Heart left ventricle (tissue), 16 donors: Measurements from ENCODE around the gene UCMA. TPM values are rescaled to one million over a fixed set of nuclear protein-coding genes. Genes with fewer than 3 reads are reported as not detected.

Source experiments
- ATAC-seq, 4 donors: fragments of 200-7000 bp; cut with Tn5 transposase; one replicate each; pipeline ENCODE4 v1.9.1; 2020 to 2022; ENCODE audit warnings: moderate library complexity in 4 of 4, mild to moderate bottlenecking in 3 of 4, moderate number of reproducible peaks in 1 of 4
- DNase-seq, 5 donors: peaks; one replicate each; pipeline ENCODE4 v3.0.0-alpha.2; 2020
- H3K27ac ChIP-seq, 12 donors: fragments of 200-600 bp; sonication (generic) in 4 of 12; one replicate each; pipeline versions ENCODE4 v1.5.0 to v1.8.0; 2016 to 2022; ENCODE audit warnings: mild to moderate bottlenecking in 2 of 12
- H3K27me3 ChIP-seq, 9 donors: fragments of 200-600 bp; sonication (generic) in 2 of 9; one replicate each; pipeline versions ENCODE4 v1.5.1 to v1.8.0; 2016 to 2022; ENCODE audit warnings: mild to moderate bottlenecking in 3 of 9
- H3K36me3 ChIP-seq, 9 donors: fragments of 200-600 bp; sonication (generic) in 2 of 9; one replicate each; pipeline versions ENCODE4 v1.5.0 to v1.8.0; 2018 to 2022; ENCODE audit warnings: mild to moderate bottlenecking in 2 of 9
- H3K4me1 ChIP-seq, 12 donors: fragments of 200-600 bp; sonication (generic) in 4 of 12; one replicate each; pipeline versions ENCODE4 v1.5.0 to v1.8.0; 2016 to 2022; ENCODE audit warnings: mild to moderate bottlenecking in 3 of 12
- H3K4me3 ChIP-seq, 12 donors: fragments of 200-600 bp; sonication (generic) in 4 of 12; one replicate each; pipeline versions ENCODE4 v1.5.0 to v1.8.0; 2017 to 2022; ENCODE audit warnings: mild to moderate bottlenecking in 9 of 12, moderate library complexity in 4 of 12
- H3K9me3 ChIP-seq, 12 donors: fragments of 200-600 bp; sonication (generic) in 4 of 12; one replicate each; pipeline versions ENCODE4 v1.5.0 to v1.8.0; 2016 to 2022; ENCODE audit warnings: mild to moderate bottlenecking in 1 of 12
- POLR2A ChIP-seq, 2 donors: fragments of 450-650 bp; IDR thresholded peaks; one replicate each; pipeline ENCODE4 v1.6.1; 2017; ENCODE audit warnings: antibody characterized with exemption in 2 of 2, mild to moderate bottlenecking in 2 of 2, moderate library complexity in 2 of 2
- WGBS, 4 donors: extraction: QIAGEN DNeasy Blood & Tissue Kit in 2 of 4; methylation state at CpG; one replicate each; pipeline versions ENCODE4 v1.1.5 to v1.1.7; 2013 to 2018; 5-methylcytosine and 5-hydroxymethylcytosine counted together
- intact Hi-C, 10 donors: fragments of 100-400 bp; cut with DNase I; formaldehyde crosslinking; loops; one replicate each; pipeline versions ENCODE4 v1.11.1 to v1.14.2; 2022
- polyA plus RNA-seq, 2 donors: library from polyadenylated mRNA; stranded (reverse); fragments of 200-250 nt; gene quantifications; one replicate each; pipeline ENCODE4 v1.2.3, GENCODE V29; 2013
- total RNA-seq, 9 donors: library from RNA; depleted of rRNA in 2 of 9; stranded (reverse); fragments of >200 nt in 2 of 9; fragmentation: NEBNext Ultra II Directional in 3 of 9; extraction: Animal tissue kit (Norgen Biotek cat#: 25700) in 3 of 9; gene quantifications; one replicate each; pipeline versions ENCODE4 v1.1.0 to v1.2.4, GENCODE V29; 2016 to 2023
- TF ChIP-seq, protein P1 (sequence below), 12 donors: fragments of 200-600 bp; sonication (generic) in 4 of 12; IDR thresholded peaks; one replicate each; pipeline versions ENCODE4 v1.5.0 to v1.8.0; 2018 to 2022; ENCODE audit warnings: antibody characterized with exemption in 12 of 12, mild to moderate bottlenecking in 5 of 12
- donor health status: ischemic (EF 13 %, LVEDD 7.1; RV severe dilation, severe dysfunction).
- donor health status: healthy with polysubstance abuse.
- donor health status: DM: no; HTN: yes; CAD: no.
- donor health status: DM: no; HTN: no; CAD: no.
- donor health status: ischemic (EF 25% LVEDD 6.9; RV normal size, moderate dysfunction).
- donor health status: ischemic (EF 25% LVEDD 5.7; RV mildly dilated, moderate dysfunction).
- donor health status: healthy.
- donor health status: DM: yes; HTN: yes; CAD: no.
- donor health status: ischemic (EF 35%, LVEDD 5.7; RV mildly dilated, moderate dysfunction).
- donor health status: nonischemic (EF 11% LVEDD 7.7; RV severe dilation, severe dysfunction).
- donor health status: DM: yes; HTN: yes; CAD: no.
- donor health status: PGD.
- donor health status: ischemic (EF 29% LVEDD 5.4; RV normal size, mild dysfunction).
- donor health status: nonischemic (EF 23%, LVEDD 6.1; RV moderate dilation, normal function).

The UCMA gene
- total and polyA plus RNA-seq, 11 donors = 0.38 TPM; not detected in 10

DNA sequence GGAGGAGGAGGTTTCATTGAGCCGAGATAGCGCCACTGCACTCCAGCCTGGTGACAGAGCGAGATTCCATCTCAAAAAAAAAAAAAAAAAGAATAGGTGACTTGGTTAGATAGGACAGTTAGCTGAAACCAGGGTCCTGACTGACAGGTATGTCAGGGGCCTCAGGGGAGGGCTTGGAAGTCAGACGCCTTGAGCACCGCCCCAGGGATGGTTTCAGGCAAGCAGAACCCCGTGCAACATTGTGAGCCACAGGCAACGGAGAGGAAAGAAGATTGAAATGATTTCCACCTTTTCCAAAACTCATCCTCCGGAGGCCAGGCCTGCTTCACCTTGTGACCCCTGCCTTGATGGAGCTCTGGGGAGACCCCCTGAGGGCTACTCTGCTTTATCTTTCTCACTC, 8.6 kb downstream of the UCMA start:
- DNase-seq = no peak
- H3K36me3 ChIP-seq = no peaks in the 10 kb centered on the region
- H3K4me1 ChIP-seq = no peaks in the 10 kb centered on the region
- no peaks in the 10 kb centered on the region for H3K9me3 ChIP-seq
- TF ChIP-seq, protein P1, sequence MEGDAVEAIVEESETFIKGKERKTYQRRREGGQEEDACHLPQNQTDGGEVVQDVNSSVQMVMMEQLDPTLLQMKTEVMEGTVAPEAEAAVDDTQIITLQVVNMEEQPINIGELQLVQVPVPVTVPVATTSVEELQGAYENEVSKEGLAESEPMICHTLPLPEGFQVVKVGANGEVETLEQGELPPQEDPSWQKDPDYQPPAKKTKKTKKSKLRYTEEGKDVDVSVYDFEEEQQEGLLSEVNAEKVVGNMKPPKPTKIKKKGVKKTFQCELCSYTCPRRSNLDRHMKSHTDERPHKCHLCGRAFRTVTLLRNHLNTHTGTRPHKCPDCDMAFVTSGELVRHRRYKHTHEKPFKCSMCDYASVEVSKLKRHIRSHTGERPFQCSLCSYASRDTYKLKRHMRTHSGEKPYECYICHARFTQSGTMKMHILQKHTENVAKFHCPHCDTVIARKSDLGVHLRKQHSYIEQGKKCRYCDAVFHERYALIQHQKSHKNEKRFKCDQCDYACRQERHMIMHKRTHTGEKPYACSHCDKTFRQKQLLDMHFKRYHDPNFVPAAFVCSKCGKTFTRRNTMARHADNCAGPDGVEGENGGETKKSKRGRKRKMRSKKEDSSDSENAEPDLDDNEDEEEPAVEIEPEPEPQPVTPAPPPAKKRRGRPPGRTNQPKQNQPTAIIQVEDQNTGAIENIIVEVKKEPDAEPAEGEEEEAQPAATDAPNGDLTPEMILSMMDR (IDR thresholded peaks at IDR 0.05) = no peak
- no peak for TF ChIP-seq POLR2A (IDR thresholded peaks at IDR 0.05)
- no peak overlapping the region for H3K27ac ChIP-seq
- intact Hi-C loops = no loop called here
- no peak for ATAC-seq
- H3K27me3 ChIP-seq = no peaks in the 10 kb centered on the region
- 84 to 92% (median 88%) methylated on average over 8 of the region's 8 CpGs for WGBS, 4 donors
- H3K4me3 ChIP-seq = no peak overlapping the region

DNA sequence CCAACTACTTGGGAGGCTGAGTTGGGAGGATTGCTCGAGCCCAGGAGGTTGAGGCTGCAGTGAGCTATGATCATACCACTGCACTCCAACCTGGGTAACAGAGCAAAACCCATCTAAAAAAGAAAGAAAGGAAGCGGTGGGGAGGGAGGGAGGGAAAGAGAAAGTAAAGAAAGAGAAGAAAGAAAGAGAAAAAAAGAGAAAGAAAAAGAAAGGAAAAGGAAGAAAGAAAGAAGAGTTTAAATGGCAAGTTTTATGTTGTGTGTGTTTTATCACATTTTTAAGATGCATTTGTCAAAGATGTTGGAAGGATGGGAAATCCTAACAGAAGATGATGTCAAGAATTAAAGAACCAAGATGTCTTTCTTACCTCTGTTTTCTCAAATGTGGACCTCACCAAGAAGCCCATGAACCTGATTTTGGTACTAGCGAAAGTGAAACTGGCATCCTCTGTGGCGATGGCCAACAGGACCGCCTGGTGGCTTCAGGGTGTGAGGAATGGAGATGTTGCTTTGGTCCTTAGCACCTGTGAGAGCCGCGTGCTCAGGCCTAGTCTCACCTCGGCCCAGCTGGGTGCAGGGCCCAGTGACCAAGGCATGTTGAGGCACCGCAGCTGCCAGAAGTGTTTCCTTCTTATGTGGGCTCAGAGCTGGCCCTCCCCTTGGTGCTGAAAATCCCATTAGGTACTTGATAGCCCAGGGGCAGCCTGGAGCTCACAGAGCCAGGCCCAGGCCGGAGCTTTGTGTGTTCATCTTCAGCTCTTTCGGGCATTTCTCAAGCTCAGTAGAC, 9.8 kb downstream of the UCMA start:
- H3K4me3 ChIP-seq = no peak overlapping the region
- TF ChIP-seq, protein P1 (IDR thresholded peaks at IDR 0.05) = no peak
- no peak for TF ChIP-seq POLR2A (IDR thresholded peaks at IDR 0.05)
- H3K36me3 ChIP-seq = no peaks in the 10 kb centered on the region
- WGBS, 4 donors = 81 to 85% (median 82%) methylated on average over 7 to 11 of the region's 11 CpGs
- no peak for ATAC-seq
- no peaks in the 10 kb centered on the region for H3K27me3 ChIP-seq
- no peak overlapping the region for H3K27ac ChIP-seq
- H3K4me1 ChIP-seq = no peaks in the 10 kb centered on the region
- H3K9me3 ChIP-seq = no peaks in the 10 kb centered on the region
- intact Hi-C loops = no loop called here
- no peak for DNase-seq

DNA sequence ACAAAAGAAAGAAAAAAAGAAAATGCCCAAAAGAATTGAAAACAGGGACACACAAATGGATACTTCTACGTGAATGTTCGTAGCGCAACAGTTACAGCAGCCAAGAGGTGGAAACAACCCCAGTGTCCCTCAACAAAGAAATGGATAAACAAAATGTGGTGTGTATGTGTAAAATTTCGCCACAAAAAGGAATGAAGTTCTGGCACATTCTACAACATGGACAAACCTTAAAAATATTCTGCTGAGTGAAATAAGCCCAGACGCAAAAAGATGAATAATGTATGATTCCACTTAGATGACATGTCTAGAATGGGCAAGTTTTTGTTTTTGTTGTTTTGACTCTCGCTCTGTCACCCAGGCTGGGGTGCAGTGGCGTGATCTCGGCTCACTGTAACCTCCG, 10.9 kb downstream of the UCMA start:
- Histone ChIP-seq H3K4me1 (no peaks in the 10 kb centered on the region), H3K9me3 (no peaks in the 10 kb centered on the region), H3K27ac (no peak overlapping the region), H3K27me3 (no peaks in the 10 kb centered on the region), H3K36me3 (no peaks in the 10 kb centered on the region), H3K4me3 (no peak overlapping the region)
- ATAC-seq (no peak), DNase-seq (no peak)
- WGBS, 4 donors = 89 to 93% (median 90%) methylated on average over 9 of the region's 9 CpGs
- intact Hi-C loops = no loop called here
- TF ChIP-seq POLR2A (IDR thresholded peaks at IDR 0.05) = no peak
- TF ChIP-seq, protein P1 (IDR thresholded peaks at IDR 0.05) = no peak

DNA sequence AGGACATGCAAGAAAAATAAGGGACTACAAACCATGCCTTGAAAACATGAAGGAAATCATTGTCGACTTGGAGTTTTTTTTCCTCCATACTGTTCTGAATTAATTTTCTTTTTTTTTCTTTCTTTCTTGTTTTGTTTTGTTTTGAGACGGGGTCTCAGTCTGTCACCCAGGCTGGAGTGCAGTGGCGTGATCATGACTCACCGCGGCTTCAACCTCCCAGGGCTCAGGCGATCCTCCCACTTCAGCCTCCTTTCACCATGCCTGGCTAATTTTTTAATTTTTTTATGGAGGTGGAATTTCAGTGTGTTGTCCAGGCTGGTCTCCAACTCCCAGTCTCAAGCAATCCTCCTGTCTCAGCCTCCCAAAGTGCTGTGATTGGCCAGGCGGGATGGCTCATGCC, 11.6 kb downstream of the UCMA start:
- no peak for TF ChIP-seq POLR2A (IDR thresholded peaks at IDR 0.05)
- TF ChIP-seq, protein P1 (IDR thresholded peaks at IDR 0.05) = no peak
- Histone ChIP-seq H3K27ac (no peak overlapping the region), H3K27me3 (no peaks in the 10 kb centered on the region), H3K4me1 (no peaks in the 10 kb centered on the region), H3K4me3 (no peak overlapping the region), H3K9me3 (no peaks in the 10 kb centered on the region), H3K36me3 (no peaks in the 10 kb centered on the region)
- intact Hi-C loops = no loop called here
- 92 to 97% (median 94%) methylated on average over 7 of the region's 7 CpGs for WGBS, 4 donors
- no peak for DNase-seq
- no peak for ATAC-seq
